ENCODE data around the gene DPM2.

The DPM2 gene

GRCh38 chr9:127972236-127972871 is 34.7 kb upstream of the DPM2 start:
- DNase-seq: no peak

DNA sequence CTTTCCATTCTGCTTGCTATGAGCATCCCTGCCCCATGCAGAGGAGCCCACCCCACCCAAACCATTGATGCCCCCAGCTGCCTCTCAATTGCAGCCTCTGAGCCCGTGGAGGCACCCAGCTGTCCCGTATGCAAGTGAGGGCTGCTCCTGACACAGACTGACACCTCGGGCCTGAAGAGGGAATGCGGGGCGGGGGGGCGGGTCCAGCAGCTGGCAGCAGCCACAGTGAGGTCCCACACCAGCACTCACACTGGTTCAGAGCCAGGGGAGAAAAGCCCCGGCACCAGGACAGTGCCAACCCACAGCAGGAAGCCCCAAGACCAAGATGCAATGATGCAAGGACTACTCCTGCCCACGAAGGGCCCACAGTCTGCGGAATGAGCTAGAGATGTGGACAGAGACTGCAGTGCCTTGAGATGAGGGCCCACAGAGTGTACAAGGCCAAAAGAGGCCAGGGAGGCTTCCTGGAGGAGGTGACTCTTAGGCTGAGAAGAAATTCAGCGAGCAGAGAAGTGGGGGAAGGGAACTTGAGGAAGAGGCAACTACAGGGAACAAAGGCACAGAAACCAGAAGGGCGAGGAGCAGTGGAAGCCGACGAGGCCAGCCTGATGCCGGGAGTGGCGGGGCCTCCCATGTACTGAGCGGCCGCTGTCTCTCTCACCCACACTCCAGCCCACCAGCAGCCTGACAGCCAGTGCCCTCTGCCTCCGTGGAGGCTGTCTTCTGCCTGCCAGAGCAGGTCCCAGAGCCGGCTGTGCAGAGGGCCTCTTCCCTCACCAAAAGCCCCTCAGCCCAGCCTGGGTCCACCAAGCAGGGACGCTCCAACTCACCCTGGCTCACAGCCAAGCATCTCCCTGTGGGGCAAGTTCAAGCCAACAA is 33.9 kb upstream of the DPM2 start:
- DNase-seq: no peak

- peak; percentile 51 for DNase-seq
Observed at GRCh38 chr9:127970401-127971313, 33.0 kb upstream of the DPM2 start.

GRCh38 chr9:127968700-127969383 is 31.2 kb upstream of the DPM2 start:
- DNase-seq: no peak

GRCh38 chr9:127968042-127968441 is 30.4 kb upstream of the DPM2 start:
- DNase-seq: no peak

DNA sequence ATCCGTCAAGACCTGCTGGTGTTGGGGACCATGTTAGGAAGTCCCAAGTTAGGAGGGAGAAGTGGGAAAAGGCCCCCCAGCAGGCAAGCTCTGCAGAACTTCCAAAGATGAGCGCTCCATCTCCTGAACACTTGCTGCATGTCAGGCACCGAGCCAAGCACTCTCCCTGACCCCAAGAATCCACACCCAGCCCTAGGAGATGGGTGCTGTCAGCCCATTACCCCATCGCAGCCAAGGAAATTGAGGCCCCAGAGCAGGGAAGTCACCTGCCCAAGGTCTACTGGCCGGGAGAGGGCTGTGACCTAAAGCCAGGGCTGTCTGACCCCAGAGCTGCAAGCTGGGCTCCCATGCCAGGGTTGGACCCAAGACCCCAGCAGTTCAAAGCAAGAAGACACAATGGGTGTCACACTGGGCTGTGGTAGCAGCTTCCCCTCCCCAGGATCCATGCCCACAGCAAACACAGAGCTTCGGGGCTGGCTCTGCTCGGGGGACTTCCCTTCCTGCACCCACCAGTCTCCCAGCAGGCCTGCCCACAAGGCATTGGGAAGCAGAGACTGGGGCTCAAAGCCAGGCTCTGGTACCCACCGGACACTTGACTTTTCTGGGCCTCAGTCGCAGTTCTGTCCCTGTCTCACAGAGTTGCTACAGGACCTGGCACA is 29.6 kb upstream of the DPM2 start:
- no peak for DNase-seq

- no peak for DNase-seq
Observed at GRCh38 chr9:127966416-127967150, 28.9 kb upstream of the DPM2 start.

DNA sequence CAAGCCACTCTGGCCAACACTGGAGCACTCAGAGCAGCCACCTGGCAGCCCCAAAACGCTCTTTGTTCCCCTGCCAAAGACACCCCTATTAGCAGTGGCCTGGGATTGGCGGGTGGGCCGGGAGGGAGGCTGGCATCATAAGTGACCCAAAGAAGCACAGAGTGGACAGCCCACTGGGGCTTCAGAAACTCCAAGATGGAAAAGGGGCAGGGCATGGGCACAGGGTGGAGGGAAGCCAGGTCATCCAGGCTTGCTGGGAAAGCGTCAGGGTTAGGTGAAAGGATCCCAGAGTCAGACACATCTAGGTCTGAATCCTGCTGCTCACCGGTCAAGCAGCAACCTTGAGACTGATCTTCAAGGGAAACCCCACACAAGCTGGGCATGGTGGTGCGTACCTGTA is 28.3 kb upstream of the DPM2 start:
- no peak for DNase-seq

- DNase-seq: no peak
Observed at GRCh38 chr9:127963359-127964064, 25.9 kb upstream of the DPM2 start.

- no peak for DNase-seq
Observed at GRCh38 chr9:127963041-127963358, 25.3 kb upstream of the DPM2 start.

- DNase-seq: no peak
Observed at GRCh38 chr9:127962278-127962677, 24.6 kb upstream of the DPM2 start.

DNA sequence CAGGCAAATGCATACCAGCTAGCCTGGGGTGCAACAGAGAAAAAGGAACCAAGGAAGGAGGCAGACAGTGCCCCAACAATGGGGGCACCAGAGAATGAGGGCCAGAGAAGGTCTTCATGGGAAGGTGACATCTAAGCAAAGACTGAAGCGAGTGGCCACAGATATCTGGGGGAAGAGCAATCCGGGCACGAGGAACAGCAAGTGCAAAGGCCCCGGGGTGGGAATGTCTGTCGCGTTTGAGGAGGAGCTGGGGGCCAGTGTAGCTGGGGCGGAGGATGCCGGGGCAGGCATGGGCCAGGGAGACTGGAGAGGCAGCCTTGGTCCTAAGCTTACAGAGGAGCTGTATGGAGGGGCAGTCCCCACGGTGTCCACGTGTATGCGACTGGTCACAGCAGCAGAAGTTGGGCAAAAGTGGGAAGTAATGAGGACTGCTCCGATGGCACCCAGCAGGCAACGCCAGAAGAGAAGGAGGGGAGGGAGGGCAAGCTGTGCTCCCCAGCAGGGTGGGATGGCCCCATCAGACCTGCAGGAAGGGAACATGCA is 24.0 kb upstream of the DPM2 start:
- no peak for DNase-seq

GRCh38 chr9:127961155-127961490 is 23.5 kb upstream of the DPM2 start:
- no peak for DNase-seq

DNA sequence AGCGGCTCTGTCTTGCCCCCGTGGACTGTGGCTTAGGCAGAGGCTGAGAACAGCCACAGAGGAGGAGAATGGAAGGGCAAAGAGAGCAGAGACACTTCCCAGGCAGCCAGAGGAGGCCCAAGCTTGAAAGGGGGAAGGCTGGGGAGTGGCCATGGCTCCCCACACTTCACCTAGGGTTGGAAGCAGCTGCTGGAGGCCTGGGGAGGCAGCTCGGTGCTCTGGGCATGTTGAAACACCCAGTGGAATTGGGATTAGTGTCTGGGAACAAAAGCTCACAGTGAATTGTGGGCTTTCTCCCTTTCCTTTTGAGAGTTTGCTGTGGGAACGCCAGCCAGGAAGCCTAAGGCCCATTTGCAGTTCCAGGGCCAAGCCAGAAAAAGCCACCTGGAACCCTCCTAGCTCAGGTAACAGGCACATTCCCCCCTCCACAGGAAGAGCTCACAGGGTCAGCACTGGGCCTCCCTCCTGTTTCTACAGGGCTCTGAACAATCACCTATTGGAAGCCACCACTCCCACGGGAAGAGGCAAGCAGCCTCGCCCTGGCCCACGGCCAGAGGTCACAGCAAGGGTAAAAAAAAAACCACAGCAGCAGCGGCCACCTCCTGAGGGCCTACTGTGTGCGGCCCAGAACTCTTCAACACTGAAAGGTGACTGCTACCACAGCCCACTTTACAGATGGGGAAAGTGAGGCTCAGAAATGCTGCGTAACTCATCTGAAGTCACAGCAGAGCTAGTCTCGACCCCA is 22.9 kb upstream of the DPM2 start:
- no peak for DNase-seq

GRCh38 chr9:127959841-127960409 is 22.3 kb upstream of the DPM2 start:
- no peak for DNase-seq

- no peak for DNase-seq
Observed at GRCh38 chr9:127959398-127959797, 21.7 kb upstream of the DPM2 start.

GRCh38 chr9:127958728-127959127 is 21.1 kb upstream of the DPM2 start:
- DNase-seq: no peak

GRCh38 chr9:127955294-127956015 is 17.8 kb upstream of the DPM2 start:
- peak; percentile 75 for DNase-seq

DNA sequence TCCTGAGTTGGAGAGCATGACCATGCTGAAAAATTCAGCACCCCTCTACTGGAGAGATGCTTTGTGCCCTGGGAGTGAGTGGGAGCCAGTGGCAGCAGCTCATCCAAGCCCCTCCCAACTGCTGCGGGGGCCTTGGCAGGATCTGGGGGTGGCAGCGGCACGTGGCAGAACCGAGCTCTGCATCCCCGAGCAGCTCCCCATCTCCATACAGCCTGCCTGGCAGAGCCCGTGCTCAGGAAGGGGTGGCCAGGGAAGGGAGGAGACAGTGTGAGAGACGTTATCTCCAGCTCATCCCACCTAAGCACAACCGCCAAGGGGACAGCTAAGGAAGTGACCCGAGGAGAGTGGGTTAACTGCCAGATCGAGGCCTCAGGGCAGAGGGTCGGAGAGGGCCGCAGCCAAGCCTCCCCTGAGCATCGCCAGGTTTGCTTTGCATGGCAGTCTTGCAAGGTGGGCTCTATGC is 17.2 kb upstream of the DPM2 start:
- DNase-seq: no peak

Data from stimulated activated CD4-positive, alpha-beta T cell treated with anti-CD3 and anti-CD28 coated beads, Interleukin-12 subunit alpha, Interleukin-12 subunit beta, amount 100 ng/mL, for 4 hours (primary cell).